PC-9 (cell line): ENCODE measurements around the gene SNF8. TPM values are rescaled to one million over a fixed set of nuclear protein-coding genes. Genes with fewer than 3 reads are reported as not detected.

Source experiments
- BruUV-seq: library from RNA; stranded (reverse); fragments of 400-500 nt; replicated peaks from 2 replicates; lab custom pipeline; 2021; lab: Mats Ljungman, UMichigan
- CTCF ChIA-PET: fragments of 300-600 bp; sonication (Branson Sonifier 250); formaldehyde crosslinking; loops from one replicate; lab custom pipeline; 2022; ENCODE audit warnings: antibody characterized with exemption; lab: Charles Lee
- POLR2A ChIA-PET: fragments of 300-600 bp; sonication (Branson Sonifier 250); formaldehyde crosslinking; loops from one replicate; lab custom pipeline; 2022; ENCODE audit warnings: antibody characterized with exemption; ENCODE audit not compliant: unreplicated experiment; lab: Charles Lee
- DNase-seq, 2 experiments: peaks; one replicate each; pipeline versions ENCODE4 v3.0.0 to v3.0.0-alpha.2; 2015 to 2022; ENCODE audit warnings: mixed read lengths in 1 of 2
- H2AFZ ChIP-seq: fragments of 200-600 bp; sonication (generic); 2 replicates; pipeline ENCODE4 v1.8.1; 2017; ENCODE audit warnings: antibody characterized with exemption
- H3F3A ChIP-seq: fragments of 200-600 bp; sonication (generic); 2 replicates; pipeline ENCODE4 v1.8.1; 2017; ENCODE audit warnings: antibody characterized with exemption, mild to moderate bottlenecking, low read depth; ENCODE audit not compliant: insufficient read depth
- H3K27ac ChIP-seq: fragments of 200-600 bp; sonication (generic); 2 replicates; pipeline ENCODE4 v1.6.1; 2016; ENCODE audit warnings: mixed run types
- H3K27me3 ChIP-seq: fragments of 200-600 bp; sonication (generic); 2 replicates; pipeline ENCODE4 v1.6.1; 2016; ENCODE audit warnings: low read depth, mixed run types; ENCODE audit not compliant: insufficient read depth
- H3K36me3 ChIP-seq: fragments of 200-600 bp; sonication (generic); 2 replicates; pipeline ENCODE4 v1.6.1; 2016; ENCODE audit warnings: low read depth, mixed run types
- H3K4me1 ChIP-seq: fragments of 200-600 bp; sonication (generic); replicated peaks from 2 replicates; pipeline ENCODE4 v1.6.1; 2016; ENCODE audit warnings: mixed run types; ENCODE audit not compliant: insufficient read depth
- H3K4me2 ChIP-seq: fragments of 200-600 bp; sonication (generic); 2 replicates; pipeline ENCODE4 v1.6.1; 2017; ENCODE audit warnings: mixed run types
- H3K4me3 ChIP-seq: fragments of 200-600 bp; sonication (generic); 2 replicates; pipeline ENCODE4 v1.6.1; 2016; ENCODE audit warnings: mixed run types
- H3K79me2 ChIP-seq: fragments of 200-600 bp; sonication (generic); 2 replicates; pipeline ENCODE4 v1.6.1; 2017; ENCODE audit warnings: low read depth, mixed run types
- H3K9me2 ChIP-seq: fragments of 200-600 bp; sonication (generic); 2 replicates; pipeline ENCODE4 v1.8.1; 2017; ENCODE audit warnings: mild to moderate bottlenecking; ENCODE audit not compliant: insufficient read depth
- H3K9me3 ChIP-seq: fragments of 200-600 bp; sonication (generic); 2 replicates; pipeline ENCODE4 v1.8.1; 2016; ENCODE audit warnings: low read depth; ENCODE audit not compliant: insufficient read depth
- H4K20me1 ChIP-seq: fragments of 200-600 bp; sonication (generic); 2 replicates; pipeline ENCODE4 v1.8.1; 2017; ENCODE audit not compliant: insufficient read depth
- EZH2 ChIP-seq: fragments of 200-600 bp; sonication (generic); IDR thresholded peaks from 2 replicates; pipeline ENCODE4 v1.8.0; 2017; ENCODE audit warnings: antibody characterized with exemption, low read depth
- intact Hi-C: fragments of 100-400 bp; cut with micrococcal nuclease; formaldehyde crosslinking; loops from one replicate; pipeline ENCODE4 v1.10.0; 2022; ENCODE audit not compliant: unreplicated experiment
- total RNA-seq: library from RNA; stranded (reverse); gene quantifications from 2 replicates; pipeline ENCODE4 v1.2.3, GENCODE V29; 2021
- TF ChIP-seq, protein P1 (sequence below): fragments of 200-600 bp; sonication (generic); conservative IDR thresholded peaks from 2 replicates; pipeline ENCODE4 v1.6.1; 2017; ENCODE audit warnings: mixed run types, antibody characterized with exemption, mild to moderate bottlenecking, moderate library complexity

SNF8 gene
- total RNA-seq, 1 experiment from 2014 or later = 103 TPM

DNA sequence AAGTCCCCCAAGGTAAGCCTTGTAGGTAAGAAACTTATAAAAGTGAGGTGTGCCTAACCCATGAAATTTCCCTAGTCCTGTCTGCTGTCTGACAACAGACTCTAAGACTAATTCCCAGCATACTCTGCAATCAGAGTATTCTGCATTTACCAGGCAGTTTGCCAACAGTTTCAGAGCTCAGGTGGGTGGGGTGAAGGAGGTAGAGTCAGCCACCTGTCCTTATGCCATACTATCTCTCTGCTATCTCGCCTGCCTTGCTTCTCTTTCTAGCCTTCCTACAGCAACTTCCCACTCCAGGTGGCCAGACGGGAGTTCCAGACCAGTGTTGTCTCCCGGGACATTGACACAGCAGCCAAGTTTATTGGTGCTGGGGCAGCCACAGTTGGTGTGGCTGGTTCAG is 49.8 kb downstream of the SNF8 start:
- H4K20me1 ChIP-seq = no peaks in the 10 kb centered on the region
- no TSS peak for BruUV-seq
- H3K4me3 ChIP-seq = no peak overlapping the region
- no peak overlapping the region for H2AFZ ChIP-seq
- ChIA-PET CTCF (interaction anchor here (1.0 kb wide), 1 partner anchor 10 kb away, joined by 3 read pairs; no protein-coding TSS in a partner anchor), POLR2A (interaction anchor here (0.6 kb wide), 1 partner anchor 13 kb away, joined by 3 read pairs; no protein-coding TSS in a partner anchor)
- H3K27ac ChIP-seq = no peak overlapping the region
- H3K9me3 ChIP-seq = no peaks in the 10 kb centered on the region
- H3K79me2 ChIP-seq = peaks cover 22% of the 10 kb centered on the region
- no peaks in the 10 kb centered on the region for H3K9me2 ChIP-seq
- TF ChIP-seq, protein P1, sequence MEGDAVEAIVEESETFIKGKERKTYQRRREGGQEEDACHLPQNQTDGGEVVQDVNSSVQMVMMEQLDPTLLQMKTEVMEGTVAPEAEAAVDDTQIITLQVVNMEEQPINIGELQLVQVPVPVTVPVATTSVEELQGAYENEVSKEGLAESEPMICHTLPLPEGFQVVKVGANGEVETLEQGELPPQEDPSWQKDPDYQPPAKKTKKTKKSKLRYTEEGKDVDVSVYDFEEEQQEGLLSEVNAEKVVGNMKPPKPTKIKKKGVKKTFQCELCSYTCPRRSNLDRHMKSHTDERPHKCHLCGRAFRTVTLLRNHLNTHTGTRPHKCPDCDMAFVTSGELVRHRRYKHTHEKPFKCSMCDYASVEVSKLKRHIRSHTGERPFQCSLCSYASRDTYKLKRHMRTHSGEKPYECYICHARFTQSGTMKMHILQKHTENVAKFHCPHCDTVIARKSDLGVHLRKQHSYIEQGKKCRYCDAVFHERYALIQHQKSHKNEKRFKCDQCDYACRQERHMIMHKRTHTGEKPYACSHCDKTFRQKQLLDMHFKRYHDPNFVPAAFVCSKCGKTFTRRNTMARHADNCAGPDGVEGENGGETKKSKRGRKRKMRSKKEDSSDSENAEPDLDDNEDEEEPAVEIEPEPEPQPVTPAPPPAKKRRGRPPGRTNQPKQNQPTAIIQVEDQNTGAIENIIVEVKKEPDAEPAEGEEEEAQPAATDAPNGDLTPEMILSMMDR = no peak
- TF ChIP-seq EZH2 = no peak
- intact Hi-C loops = loop anchor here (10.0 kb wide), 1 partner anchor 300 kb away; no protein-coding TSS in a partner anchor
- H3K4me2 ChIP-seq = no peak overlapping the region
- 0 out of 2 replicates have a peak, but pooled peaks cover 5% of the 10 kb centered on the region for H3K36me3 ChIP-seq
- H3K27me3 ChIP-seq = no peaks in the 10 kb centered on the region
- peaks cover 9% of the 10 kb centered on the region for H3K4me1 ChIP-seq
- peaks cover 15% of the 10 kb centered on the region; the same call in 1 of the 2 replicates for H3F3A ChIP-seq
- DNase-seq = no peak

DNA sequence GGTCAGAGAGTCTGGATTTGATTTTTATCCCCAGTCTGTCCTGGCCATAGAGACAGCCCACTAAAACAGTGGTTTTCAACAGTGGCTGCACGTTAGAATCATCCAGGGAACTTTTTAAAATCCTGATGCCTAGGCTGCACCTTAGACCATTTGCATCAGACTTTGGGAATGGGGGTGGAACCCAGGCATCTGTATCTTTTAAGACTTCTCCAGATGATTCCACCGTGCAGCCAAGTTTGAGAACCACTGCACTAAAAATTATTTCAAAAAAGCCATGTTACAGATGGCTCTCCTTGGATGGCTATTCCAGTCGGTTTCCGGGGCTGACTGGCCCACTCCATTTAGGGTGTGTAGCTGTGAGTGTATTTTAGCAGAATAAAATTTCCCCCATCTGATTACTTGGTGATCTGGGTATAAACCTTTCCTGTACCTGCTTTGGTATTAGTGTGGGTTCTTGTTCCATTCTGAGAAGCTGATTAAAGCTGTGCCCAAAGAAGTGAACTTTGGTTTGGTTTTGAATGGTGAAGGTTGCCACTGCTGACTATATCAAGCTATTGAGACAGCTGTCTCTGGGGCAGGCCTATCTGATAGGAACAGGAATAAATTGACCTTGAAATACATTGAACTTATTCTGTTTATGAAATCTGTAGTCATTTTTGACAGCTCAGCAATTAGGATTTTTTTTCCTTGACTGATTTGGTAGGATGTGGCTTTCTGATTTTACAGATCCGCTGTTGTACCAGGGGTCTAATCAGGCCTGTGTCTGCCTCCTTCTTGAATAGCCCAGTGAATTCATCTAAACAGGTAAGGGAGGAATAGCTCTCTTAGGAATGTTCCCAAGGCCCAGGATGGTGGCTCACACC is 50.8 kb downstream of the SNF8 start:
- H3K9me2 ChIP-seq = no peaks in the 10 kb centered on the region
- H3K9me3 ChIP-seq = no peaks in the 10 kb centered on the region
- H2AFZ ChIP-seq = peak overlapping the region; percentile 84
- POLR2A ChIA-PET = interaction anchor here (0.6 to 0.8 kb wide), 2 partner anchors 14 to 15 kb away, joined by 4 to 9 read pairs; no protein-coding TSS in a partner anchor
- H3F3A ChIP-seq = peaks cover 15% of the 10 kb centered on the region; the same call in 1 of the 2 replicates
- peaks cover 22% of the 10 kb centered on the region for H3K79me2 ChIP-seq
- intact Hi-C loops = loop anchor here (2.0 to 10.0 kb wide), 2 partner anchors 51 to 301 kb away; partner anchors contain the start of gene SNF8
- H4K20me1 ChIP-seq = no peaks in the 10 kb centered on the region
- no peak overlapping the region for H3K27ac ChIP-seq
- no peak for DNase-seq
- H3K4me3 ChIP-seq = peak overlapping the region; percentile 72
- CTCF ChIA-PET = interaction anchor here (0.6 to 1.5 kb wide), 2 partner anchors 134 to 139 kb away, joined by 3 to 5 read pairs; no protein-coding TSS in a partner anchor
- TF ChIP-seq EZH2 = no peak
- TF ChIP-seq, protein P1 = no peak
- BruUV-seq = no TSS peak
- H3K27me3 ChIP-seq = no peaks in the 10 kb centered on the region
- peaks cover 9% of the 10 kb centered on the region for H3K4me1 ChIP-seq
- H3K36me3 ChIP-seq = 0 out of 2 replicates have a peak, but pooled peaks cover 5% of the 10 kb centered on the region
- H3K4me2 ChIP-seq = peak overlapping the region; percentile 92

DNA sequence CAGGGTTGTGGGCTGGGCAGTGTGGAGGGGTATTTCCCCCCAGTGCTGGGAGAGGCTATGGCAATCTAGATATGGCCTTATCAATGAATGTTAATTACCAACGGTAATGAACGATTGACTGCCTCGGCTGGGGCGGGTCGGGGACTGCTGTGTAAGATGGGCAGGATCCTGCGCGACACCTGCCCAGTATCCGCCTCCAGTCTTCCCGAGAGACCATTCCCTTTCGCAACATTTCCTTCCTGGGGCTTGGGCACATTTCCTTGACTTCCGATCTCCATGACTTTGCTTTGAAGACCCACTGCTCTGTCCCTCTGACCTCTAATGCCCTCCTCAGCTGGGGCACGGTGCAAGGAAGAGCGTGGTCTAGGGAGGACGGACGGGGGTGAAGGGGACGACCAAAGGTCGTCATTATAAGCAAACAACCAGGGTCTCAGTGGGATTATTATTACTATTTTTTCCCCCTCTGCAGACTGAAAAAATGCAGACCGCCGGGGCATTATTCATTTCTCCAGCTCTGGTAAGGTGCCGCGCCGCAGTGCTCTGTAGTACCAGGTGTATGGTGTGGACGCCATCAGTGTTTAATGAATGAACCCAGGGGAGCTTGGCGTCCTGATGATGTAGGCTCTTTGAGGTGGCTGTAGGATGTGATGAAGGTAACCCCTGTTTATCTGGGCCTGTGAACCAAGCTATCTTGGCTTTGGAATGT is 51.5 kb downstream of the SNF8 start:
- no peak for TF ChIP-seq EZH2
- TF ChIP-seq, protein P1 = no peak
- Histone ChIP-seq H3K9me2 (no peaks in the 10 kb centered on the region), H3K4me1 (peaks cover 9% of the 10 kb centered on the region), H2AFZ (peak overlapping the region; percentile 84), H3F3A (peaks cover 13% of the 10 kb centered on the region; the same call in 1 of the 2 replicates), H3K79me2 (peaks cover 22% of the 10 kb centered on the region), H3K4me3 (peak overlapping the region; percentile 72), H3K27ac (peak overlapping the region; percentile 42), H3K27me3 (no peaks in the 10 kb centered on the region), H4K20me1 (no peaks in the 10 kb centered on the region), H3K9me3 (no peaks in the 10 kb centered on the region), H3K36me3 (0 out of 2 replicates have a peak, but pooled peaks cover 5% of the 10 kb centered on the region), H3K4me2 (peak overlapping the region; percentile 92)
- intact Hi-C loops = loop anchor here (1.0 to 10.0 kb wide), 3 partner anchors 15 to 302 kb away; partner anchors contain the start of genes SNF8 and UBE2Z
- DNase-seq = no peak
- TSS peak; percentile 55 for BruUV-seq
- ChIA-PET POLR2A (interaction anchor here (0.5 to 1.2 kb wide), 10 partner anchors 14 to 1166 kb away, joined by 3 to 14 read pairs (median 4); partner anchors contain the start of genes OSBPL7, PNPO and SNF8), CTCF (interaction anchor here (0.5 to 1.5 kb wide), 4 partner anchors 52 to 257 kb away, joined by 3 to 6 read pairs (median 4); partner anchors contain the start of gene SNF8)
